ENCODE measurements around the gene HOPX.
"Not testable (repeated sequence)": the region's sequence is repeated elsewhere in the genome, so short reads cannot be mapped to it uniquely, and the experiment has no call there.

HOPX gene

GRCh38 chr4:56681158-56681852, at the start of gene HOPX:
Gene HOPX, minus strand, starts transcription at chr4:56681296. Its CDS starts 23,480 bp downstream, at chr4:56657816.
- DNase-seq: peak; percentile 59 to 71

- no peak for DNase-seq
Measured at GRCh38 chr4:56730097-56730496, 49.0 kb upstream of the HOPX start.

- no peak for DNase-seq
Measured at GRCh38 chr4:56728512-56728911, 47.4 kb upstream of the HOPX start.

GRCh38 chr4:56727150-56727549, 46.1 kb upstream of the HOPX start:
- DNase-seq: no peak

- not testable (repeated sequence) for DNase-seq
Measured at GRCh38 chr4:56726593-56726992, 45.5 kb upstream of the HOPX start.

GRCh38 chr4:56723659-56724230, 42.6 kb upstream of the HOPX start:
- no peak for DNase-seq

- DNase-seq: peak; percentile 21 to 35
Measured at GRCh38 chr4:56723201-56723605, 42.1 kb upstream of the HOPX start.

- no peak for DNase-seq
Measured at GRCh38 chr4:56708146-56708545, 27.1 kb upstream of the HOPX start.

- no peak for DNase-seq
Measured at GRCh38 chr4:56705966-56706365, 24.9 kb upstream of the HOPX start.

- DNase-seq: no peak
Measured at GRCh38 chr4:56705334-56705733, 24.2 kb upstream of the HOPX start.

GRCh38 chr4:56704089-56704871, 23.2 kb upstream of the HOPX start:
- no peak for DNase-seq

- no peak for DNase-seq
Measured at GRCh38 chr4:56703378-56703777, 22.3 kb upstream of the HOPX start.

- DNase-seq: no peak
Measured at GRCh38 chr4:56701644-56702043, 20.5 kb upstream of the HOPX start.

- no peak for DNase-seq
Measured at GRCh38 chr4:56701161-56701480, 20.0 kb upstream of the HOPX start.

- no peak for DNase-seq
Measured at GRCh38 chr4:56699537-56700105, 18.5 kb upstream of the HOPX start.

- no peak for DNase-seq
Measured at GRCh38 chr4:56698329-56698728, 17.2 kb upstream of the HOPX start.

GRCh38 chr4:56696056-56696455, 15.0 kb upstream of the HOPX start:
- DNase-seq: no peak

- not testable (repeated sequence) for DNase-seq
Measured at GRCh38 chr4:56693476-56693875, 12.4 kb upstream of the HOPX start.

- no peak for DNase-seq
Measured at GRCh38 chr4:56692576-56692975, 11.5 kb upstream of the HOPX start.

- DNase-seq: no peak
Measured at GRCh38 chr4:56691425-56691824, 10.3 kb upstream of the HOPX start.

- no peak for DNase-seq
Measured at GRCh38 chr4:56690393-56690792, 9.3 kb upstream of the HOPX start.

GRCh38 chr4:56689201-56689969, 8.3 kb upstream of the HOPX start:
- no peak for DNase-seq

GRCh38 chr4:56688094-56688647, 7.1 kb upstream of the HOPX start:
- no peak for DNase-seq
